Activated gamma-delta T cell (primary cell): Measurements from ENCODE around the gene NMNAT1.
"Not testable (repeated sequence)": the region's sequence is repeated elsewhere in the genome, so short reads cannot be mapped to it uniquely, and the experiment has no call there.

Experiments
- DNase-seq: peaks from one replicate; lab custom pipeline; 2025; lab: John Stamatoyannopoulos, UW

The NMNAT1 gene

DNA sequence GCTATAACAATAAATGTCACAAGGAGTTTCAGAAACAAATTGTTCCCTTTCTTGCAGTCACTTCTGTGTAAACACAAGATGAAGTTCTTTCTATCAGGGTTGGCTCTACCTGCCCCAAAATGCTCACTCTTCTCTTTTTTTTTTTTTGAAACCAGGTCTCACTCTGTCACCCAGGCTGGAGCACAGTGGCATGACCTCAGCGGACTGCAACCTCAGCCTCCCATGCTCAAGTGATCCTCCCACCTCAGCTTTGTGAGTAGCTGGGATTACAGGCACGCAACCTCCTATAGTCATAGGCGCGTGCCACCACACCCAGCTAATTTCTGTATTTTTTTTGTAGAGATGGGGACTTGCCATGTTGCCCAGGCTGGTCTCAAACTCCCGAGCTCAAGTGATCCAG lies 22.7 kb upstream of the NMNAT1 start:
- no peak for DNase-seq

GRCh38 chr1:9922342-9922741 lies 20.9 kb upstream of the NMNAT1 start:
- DNase-seq = no peak

DNA sequence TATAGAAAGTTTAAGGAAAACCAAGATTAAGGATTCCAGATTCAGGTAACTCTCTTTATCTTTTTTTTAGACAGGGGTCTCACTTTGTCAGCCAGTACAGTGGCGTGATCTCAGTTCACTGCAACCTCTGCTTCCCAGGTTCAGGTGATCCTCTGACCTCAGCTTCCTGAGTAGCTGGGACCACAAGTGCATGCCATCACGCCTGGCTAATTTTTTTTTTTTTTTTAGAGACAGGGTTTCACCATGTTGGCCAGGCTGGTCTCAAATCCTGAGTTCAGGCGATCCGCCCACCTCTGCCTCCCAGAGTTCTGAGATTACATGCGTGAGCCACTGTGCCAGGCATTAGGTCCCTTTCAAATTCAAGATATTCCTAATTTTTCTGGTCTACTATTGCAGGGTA lies 16.0 kb upstream of the NMNAT1 start:
- no peak for DNase-seq

- no peak for DNase-seq
Observed at GRCh38 chr1:9929431-9930385, 13.6 kb upstream of the NMNAT1 start.

DNA sequence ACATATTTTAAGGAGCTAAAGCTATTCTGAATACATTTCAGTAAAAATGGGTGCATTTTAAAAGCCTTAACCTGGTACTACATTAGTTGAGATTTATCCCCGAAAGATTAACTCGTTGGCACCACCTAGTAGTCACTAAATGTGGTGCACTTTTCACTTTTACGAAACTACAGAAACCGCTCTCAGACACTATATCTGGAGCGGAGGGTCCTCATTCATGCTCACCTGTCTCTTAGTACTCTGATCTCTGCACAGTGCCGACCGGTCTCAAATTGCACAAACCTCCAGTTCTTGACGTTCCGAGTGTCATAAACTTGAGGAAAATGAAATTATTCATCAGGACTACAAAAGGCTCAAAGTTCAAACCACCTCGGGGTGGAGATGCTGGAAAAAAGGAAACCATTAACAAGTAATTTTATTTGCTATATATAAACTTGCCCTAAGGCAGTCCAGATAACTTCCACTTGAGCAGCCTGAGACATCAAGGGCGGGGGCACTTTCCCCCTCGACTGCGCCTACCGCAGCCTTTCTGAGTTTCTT lies 806 bp upstream of the NMNAT1 start:
- no peak for DNase-seq

- DNase-seq = no peak
Observed at GRCh38 chr1:9946315-9946714, 3.0 kb downstream of the NMNAT1 start.

- no peak for DNase-seq
Observed at GRCh38 chr1:9957726-9958125, 14.5 kb downstream of the NMNAT1 start.

GRCh38 chr1:9960011-9960410 lies 16.7 kb downstream of the NMNAT1 start:
- DNase-seq = no peak

- DNase-seq = no peak
Observed at GRCh38 chr1:9960706-9961562, 17.7 kb downstream of the NMNAT1 start.

- no peak for DNase-seq
Observed at GRCh38 chr1:9984253-9984652, 41.0 kb downstream of the NMNAT1 start.

GRCh38 chr1:9985001-9985400 lies 41.7 kb downstream of the NMNAT1 start:
- DNase-seq = no peak

DNA sequence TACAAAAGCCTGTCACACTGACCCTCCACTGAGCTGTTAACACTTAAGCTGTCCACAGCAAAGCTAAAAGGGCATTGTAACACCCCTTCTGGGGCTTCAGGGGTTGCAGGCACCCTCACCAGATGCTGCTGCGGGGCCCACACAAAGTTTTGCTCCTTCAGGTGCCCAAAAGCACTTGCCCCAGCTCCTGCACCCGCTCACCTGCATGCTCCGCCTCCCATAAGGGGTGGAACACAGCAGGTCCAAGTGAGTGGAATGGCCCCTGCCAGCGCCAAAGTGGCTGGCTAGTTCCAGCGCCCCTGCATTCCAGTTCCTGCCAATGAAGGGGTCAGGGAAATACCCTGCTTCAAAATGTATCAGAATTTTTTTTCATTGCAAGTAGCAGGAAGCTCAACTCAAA lies 46.5 kb downstream of the NMNAT1 start:
- DNase-seq = no peak

- no peak for DNase-seq
Observed at GRCh38 chr1:9990944-9991343, 47.7 kb downstream of the NMNAT1 start.

DNA sequence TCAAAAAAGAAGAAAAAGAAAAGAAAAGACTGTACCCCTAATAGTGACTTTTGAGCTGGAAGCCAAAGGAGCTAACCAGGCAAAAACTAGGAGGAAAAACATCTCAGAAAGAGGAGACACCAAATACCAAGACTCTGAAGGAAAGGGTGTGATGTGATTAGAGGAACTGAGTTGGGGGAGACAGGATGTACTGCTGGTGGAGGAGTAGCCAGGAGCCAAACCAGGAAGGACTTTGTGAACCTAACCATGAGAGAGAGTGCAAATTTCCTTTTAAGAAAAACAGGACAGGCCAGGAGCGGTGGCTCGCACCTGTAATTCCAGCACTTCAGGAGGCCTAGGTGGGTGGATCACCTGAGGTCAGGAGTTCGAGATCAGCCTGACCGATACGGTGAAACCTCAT lies 49.6 kb downstream of the NMNAT1 start:
- no peak for DNase-seq

GRCh38 chr1:9993561-9994075 lies 50.3 kb downstream of the NMNAT1 start:
- DNase-seq = no peak

DNA sequence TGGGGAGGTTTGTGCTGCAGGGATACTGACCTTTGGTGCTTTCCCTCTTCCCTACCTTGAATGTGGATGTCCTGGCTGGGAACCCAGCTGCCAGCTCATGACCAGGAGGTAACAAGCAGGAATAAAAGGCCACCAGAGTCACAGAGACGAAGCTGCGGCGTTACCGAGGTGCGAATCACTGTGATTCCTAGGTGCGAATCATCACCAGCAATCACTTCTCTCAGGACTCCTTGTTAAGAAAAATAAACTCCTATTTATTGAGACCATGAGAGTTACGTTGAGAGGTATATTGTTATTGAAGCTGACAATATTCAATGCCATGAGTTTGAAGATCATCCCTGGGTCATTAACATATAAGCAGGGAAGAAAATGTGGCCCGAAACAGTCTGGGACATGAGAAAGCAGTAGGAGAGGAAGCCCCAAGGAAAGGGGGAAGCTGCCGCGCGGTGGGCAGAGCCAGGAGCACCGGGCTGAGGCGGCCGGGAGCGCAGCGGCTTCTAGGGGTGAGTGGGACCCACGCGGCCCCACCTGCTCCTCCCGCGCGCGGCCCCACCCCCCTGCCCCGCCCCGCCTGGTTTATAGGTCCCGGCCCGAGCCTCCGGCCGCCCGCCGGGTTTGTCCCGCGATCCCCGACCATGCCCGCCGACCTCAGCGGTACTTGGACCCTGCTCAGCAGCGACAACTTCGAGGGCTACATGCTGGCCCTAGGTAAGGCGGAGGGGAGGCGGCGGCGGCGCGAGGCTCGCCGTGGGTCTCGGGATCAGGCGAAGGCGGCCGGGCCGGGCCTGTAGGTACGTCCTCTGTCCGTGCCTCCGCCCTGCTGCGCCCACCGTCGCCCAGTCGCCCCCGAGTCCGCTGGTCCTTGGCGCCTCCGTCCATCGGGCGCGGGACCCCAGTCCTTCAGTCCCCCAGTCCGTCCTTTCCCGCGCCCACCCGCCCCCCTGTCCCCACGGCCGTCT lies 53.6 kb downstream of the NMNAT1 start, which contains the start of gene RBP7:
RBP7 (plus strand) TSS at position 605 of the 959 bp plus-strand sequence; CDS start at position 636, 31 bp downstream.
- DNase-seq = no peak

GRCh38 chr1:10001016-10001665 lies 57.9 kb downstream of the NMNAT1 start:
- no peak for DNase-seq

- DNase-seq = not testable (repeated sequence)
Observed at GRCh38 chr1:10005248-10005647, 62.0 kb downstream of the NMNAT1 start.

- no peak for DNase-seq
Observed at GRCh38 chr1:10007169-10007568, 63.9 kb downstream of the NMNAT1 start.

- DNase-seq = no peak
Observed at GRCh38 chr1:10014016-10014415, 70.7 kb downstream of the NMNAT1 start.
